K562 (cell line): Measurements from ENCODE around the gene SORCS2. TPM values are rescaled to one million over a fixed set of nuclear protein-coding genes. Genes with fewer than 3 reads are reported as not detected.

Source experiments
- ATAC-seq: fragments of 200-7000 bp; cut with Tn5 transposase; 3 replicates; pipeline ENCODE4 v1.9.1; 2020; ENCODE audit warnings: moderate library complexity
- BruUV-seq: library from RNA; stranded (reverse); fragments of 400-500 nt; replicated peaks from 2 replicates; lab custom pipeline; 2021; lab: Mats Ljungman, UMichigan
- CTCF ChIA-PET: fragments of 300-600 bp; formaldehyde crosslinking; extraction: SDS; loops from one replicate; lab custom pipeline; 2021; ENCODE audit warnings: low intra/inter-chr PET ratio; lab: Yijun Ruan, JAX
- POLR2A ChIA-PET: fragments of 300-600, 350-650 bp; sonication (Branson Sonifier 250); formaldehyde crosslinking; extraction: SDS; loops from one replicate; lab custom pipeline; 2021; ENCODE audit warnings: antibody characterized with exemption, inconsistent platforms; lab: Yijun Ruan, JAX
- DNase-seq, 4 experiments: peaks; one replicate each; pipeline versions ENCODE4 v3.0.0 to v3.0.0-alpha.2; 2011 to 2018; ENCODE audit warnings: low spot score in 3 of 4, mixed read lengths in 3 of 4; ENCODE audit errors: extremely low read depth in 1 of 4
- FAIRE-seq: peaks from 2 replicates; lab custom pipeline; 2011; peaks lifted over from hg19 to GRCh38; lab: Jason Lieb, UNC
- H2AFZ ChIP-seq: 2 replicates; pipeline ENCODE4 v1.6.0; 2011; ENCODE audit warnings: low read depth, low read length, control low read depth, inconsistent platforms
- H3K27ac ChIP-seq: fragments of 200-600 bp; 3 replicates; pipeline ENCODE4 v1.8.0; 2011; ENCODE audit warnings: low read depth, mild to moderate bottlenecking, control low read depth, inconsistent platforms, low read length, moderate library complexity, mixed read lengths; ENCODE audit errors: extremely low read depth
- H3K27me3 ChIP-seq, 2 experiments: fragments of 300-600 bp in 1 of 2; 2 replicates in 1 of 2; 3 replicates in 1 of 2; pipeline versions ENCODE4 v1.6.0 to v1.8.0; 2011; ENCODE audit warnings: inconsistent platforms in 2 of 2, low read length in 2 of 2, mild to moderate bottlenecking in 1 of 2, mixed read lengths in 1 of 2, moderate library complexity in 1 of 2; ENCODE audit not compliant: control insufficient read depth in 2 of 2, insufficient read depth in 2 of 2
- H3K36me3 ChIP-seq: fragments of 300-600 bp; 3 replicates; pipeline ENCODE4 v1.8.0; 2011; ENCODE audit warnings: mild to moderate bottlenecking, low read length, inconsistent platforms; ENCODE audit not compliant: control insufficient read depth, insufficient read depth
- H3K4me1 ChIP-seq, 2 experiments: fragments of 200-600 bp in 1 of 2; replicated peaks in 1 of 2; 2 replicates in 1 of 2; 3 replicates in 1 of 2; pipeline versions ENCODE4 v1.5.1 to v1.8.0; 2011; ENCODE audit warnings: inconsistent platforms in 2 of 2, low read length in 2 of 2, mild to moderate bottlenecking in 1 of 2, mixed read lengths in 1 of 2, moderate library complexity in 1 of 2; ENCODE audit not compliant: control insufficient read depth in 2 of 2, insufficient read depth in 2 of 2
- H3K4me2 ChIP-seq: 2 replicates; pipeline ENCODE4 v1.6.1; 2011; ENCODE audit warnings: low read length, control low read depth, inconsistent platforms, mixed read lengths; ENCODE audit not compliant: insufficient read depth
- H3K4me3 ChIP-seq: fragments of 200-600 bp; sonication (generic), shearing (Covaris generic); 2 replicates; pipeline ENCODE4 v1.5.1; 2016; ENCODE audit warnings: control low read depth, inconsistent platforms
- H3K79me2 ChIP-seq: fragments of 200-600 bp; 3 replicates; pipeline ENCODE4 v1.8.0; 2011; ENCODE audit warnings: low read length, inconsistent platforms; ENCODE audit not compliant: control insufficient read depth, insufficient read depth
- H3K9ac ChIP-seq, 2 experiments: 2 replicates each; pipeline versions ENCODE4 v1.6.0 to v1.6.1; 2011; ENCODE audit warnings: low read depth in 2 of 2, low read length in 2 of 2, control low read depth in 1 of 2, inconsistent platforms in 1 of 2, mild to moderate bottlenecking in 1 of 2, mixed read lengths in 1 of 2; ENCODE audit not compliant: insufficient read depth in 1 of 2
- H3K9me1 ChIP-seq: one replicate; pipeline ENCODE4 v1.6.0; 2011; ENCODE audit warnings: inconsistent platforms, mild to moderate bottlenecking, low read length, moderate library complexity; ENCODE audit not compliant: control insufficient read depth, insufficient read depth
- H3K9me3 ChIP-seq: replicated peaks from 2 replicates; pipeline ENCODE4 v1.5.1; 2011; ENCODE audit warnings: low read depth, low read length, inconsistent platforms; ENCODE audit not compliant: control insufficient read depth, insufficient read depth
- H4K20me1 ChIP-seq: replicated peaks from 2 replicates; pipeline ENCODE4 v1.6.1; 2011; ENCODE audit warnings: low read length, inconsistent platforms, mixed read lengths; ENCODE audit not compliant: control insufficient read depth, insufficient read depth
- GATAD2B ChIP-seq: fragments of 450-650 bp; IDR thresholded peaks from 2 replicates; pipeline ENCODE4 v1.6.1; 2017; ENCODE audit warnings: mild to moderate bottlenecking, borderline replicate concordance
- KLF13 ChIP-seq: fragments of 450-650 bp; IDR thresholded peaks from 2 replicates; pipeline ENCODE4 v1.6.1; 2016; ENCODE audit warnings: missing genetic modification characterization, low read depth, mild to moderate bottlenecking, missing compliant biosample characterization, moderate library complexity, borderline replicate concordance
- MCM5 ChIP-seq: fragments of 450-650 bp; IDR thresholded peaks from 2 replicates; pipeline ENCODE4 v1.6.1; 2016; ENCODE audit warnings: low read depth
- SIN3B ChIP-seq: fragments of 450-650 bp; IDR thresholded peaks from 2 replicates; pipeline ENCODE4 v1.6.1; 2017; ENCODE audit warnings: low read depth, mild to moderate bottlenecking, moderate library complexity
- ZNF408 ChIP-seq: fragments of 250-450 bp; sonication (Bioruptor Pico); IDR thresholded peaks from 2 replicates; pipeline ENCODE4 v1.4.0; 2020; ENCODE audit warnings: low read depth, mild to moderate bottlenecking, moderate library complexity
- WGBS: fragments of 100-300 bp; shearing (Covaris generic); methylation state at CpG from one replicate; pipeline ENCODE4 v1.1.6; 2016; ENCODE audit warnings: low coverage, mixed read lengths; ENCODE audit not compliant: insufficient coverage; ENCODE audit errors: missing lambda C conversion rate; 5-methylcytosine and 5-hydroxymethylcytosine counted together
- in situ Hi-C: fragments of 300-500 bp; cut with MboI; formaldehyde crosslinking; loops from 4 replicates; pipeline ENCODE4 v1.15.0; 2018; ENCODE audit warnings: inconsistent platforms, mixed read lengths
- intact Hi-C: fragments of 100-400 bp; cut with micrococcal nuclease; formaldehyde crosslinking; loops from 2 replicates; pipeline ENCODE4 v1.14.2; 2022
- polyA plus RNA-seq, 8 experiments: library from polyadenylated mRNA; depleted of rRNA in 4 of 8; stranded (reverse) in 5 of 8; unstranded in 3 of 8; fragments of >200 nt; fragmentation: Nextera tagmentation in 2 of 8; fragmentation: Illumina TruSeq in 1 of 8; extraction: Ambion mirVana in 2 of 8; extraction: Trizol in 1 of 8; gene quantifications; 2 replicates each; pipeline versions ENCODE4 v1.2.1 to v1.2.3, GENCODE V29; 2011 to 2014; ENCODE audit warnings: inconsistent platforms in 1 of 8, missing spikeins in 1 of 8
- total RNA-seq, 7 experiments: library from RNA; depleted of rRNA in 6 of 7; stranded (reverse); fragments of >200 nt in 6 of 7; fragmentation: Illumina TruSeq in 2 of 7; extraction: Trizol in 2 of 7; gene quantifications; 2 replicates each; pipeline versions ENCODE4 v1.2.1 to v1.2.3, GENCODE V29; 2011 to 2021; ENCODE audit warnings: low replicate concordance in 1 of 7
- TF ChIP-seq, protein P1 (sequence below): fragments of 450-650 bp; IDR thresholded peaks from 2 replicates; pipeline ENCODE4 v1.6.1; 2016; ENCODE audit warnings: mild to moderate bottlenecking, moderate library complexity
- TF ChIP-seq, protein P2 (sequence below): sonication (generic); formaldehyde crosslinking; IDR thresholded peaks from 2 replicates; pipeline ENCODE4 v1.8.1; 2022; ENCODE audit warnings: missing genetic modification reagents
- TF ChIP-seq, protein P3 (sequence below), 2 experiments: IDR thresholded peaks; 2 replicates each; pipeline ENCODE4 v1.6.1; 2011; ENCODE audit warnings: borderline replicate concordance in 1 of 2, control low read depth in 1 of 2, low read depth in 1 of 2, low read length in 1 of 2, mild to moderate bottlenecking in 1 of 2, mixed read lengths in 1 of 2, moderate library complexity in 1 of 2; ENCODE audit not compliant: insufficient read depth in 1 of 2, insufficient read length in 1 of 2, poor library complexity in 1 of 2, severe bottlenecking in 1 of 2; ENCODE audit errors: extremely low read depth in 1 of 2

SORCS2 gene
- total and polyA plus RNA-seq, 9 of the 15 experiments (the other 6 are each of a cell fraction or from before 2014, with no cell fraction given) = not detected

DNA sequence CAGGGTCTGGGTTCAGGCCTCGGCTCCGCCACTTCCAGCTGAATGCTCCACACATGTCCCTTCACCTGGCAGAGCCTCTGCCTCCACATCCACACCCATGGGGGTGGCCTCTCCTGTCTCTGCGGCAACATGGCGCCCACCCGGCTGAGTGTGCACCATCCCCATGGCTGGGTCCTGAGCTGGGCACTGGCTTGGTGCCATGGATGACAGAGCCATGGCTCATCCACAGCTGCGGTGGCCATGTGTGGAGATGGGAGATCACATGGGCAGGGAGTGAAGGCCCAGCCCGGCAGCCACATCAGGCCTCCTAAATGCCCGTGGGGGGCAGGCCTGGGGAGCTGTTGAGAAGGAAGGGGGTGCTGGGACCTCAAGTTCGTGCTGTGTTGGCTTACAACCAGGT, 533.6 kb downstream of the SORCS2 start:
- Histone ChIP-seq H3K27me3 (peaks cover 5 to 25% of the 10 kb centered on the region in 2 experiments; a peak in 3 of 5 replicates), H3K36me3 (no peaks in the 10 kb centered on the region), H3K4me2 (no peak overlapping the region), H3K9ac (no peak overlapping the region; a peak in 1 of 4 replicates), H3K4me1 (peaks cover 0 to 3% of the 10 kb centered on the region in 2 experiments; a peak in 1 of 5 replicates), H3K79me2 (no peaks in the 10 kb centered on the region), H3K4me3 (no peak overlapping the region), H3K27ac (no peak overlapping the region), H4K20me1 (peaks cover 5% of the 10 kb centered on the region; the same call in 1 of the 2 replicates), H3K9me3 (no peaks in the 10 kb centered on the region), H3K9me1 (no peaks in the 10 kb centered on the region), H2AFZ (no peak overlapping the region)
- CTCF ChIA-PET = no interaction called here
- WGBS = 1% methylated on average over 9 of the region's 9 CpGs
- FAIRE-seq = no peak
- DNase-seq = no peak
- in situ Hi-C loops (no loop called here), intact Hi-C loops (no loop called here)
- no peak for ATAC-seq
- POLR2A ChIA-PET = no interaction called here
- BruUV-seq = no TSS peak
- TF ChIP-seq, protein P1, sequence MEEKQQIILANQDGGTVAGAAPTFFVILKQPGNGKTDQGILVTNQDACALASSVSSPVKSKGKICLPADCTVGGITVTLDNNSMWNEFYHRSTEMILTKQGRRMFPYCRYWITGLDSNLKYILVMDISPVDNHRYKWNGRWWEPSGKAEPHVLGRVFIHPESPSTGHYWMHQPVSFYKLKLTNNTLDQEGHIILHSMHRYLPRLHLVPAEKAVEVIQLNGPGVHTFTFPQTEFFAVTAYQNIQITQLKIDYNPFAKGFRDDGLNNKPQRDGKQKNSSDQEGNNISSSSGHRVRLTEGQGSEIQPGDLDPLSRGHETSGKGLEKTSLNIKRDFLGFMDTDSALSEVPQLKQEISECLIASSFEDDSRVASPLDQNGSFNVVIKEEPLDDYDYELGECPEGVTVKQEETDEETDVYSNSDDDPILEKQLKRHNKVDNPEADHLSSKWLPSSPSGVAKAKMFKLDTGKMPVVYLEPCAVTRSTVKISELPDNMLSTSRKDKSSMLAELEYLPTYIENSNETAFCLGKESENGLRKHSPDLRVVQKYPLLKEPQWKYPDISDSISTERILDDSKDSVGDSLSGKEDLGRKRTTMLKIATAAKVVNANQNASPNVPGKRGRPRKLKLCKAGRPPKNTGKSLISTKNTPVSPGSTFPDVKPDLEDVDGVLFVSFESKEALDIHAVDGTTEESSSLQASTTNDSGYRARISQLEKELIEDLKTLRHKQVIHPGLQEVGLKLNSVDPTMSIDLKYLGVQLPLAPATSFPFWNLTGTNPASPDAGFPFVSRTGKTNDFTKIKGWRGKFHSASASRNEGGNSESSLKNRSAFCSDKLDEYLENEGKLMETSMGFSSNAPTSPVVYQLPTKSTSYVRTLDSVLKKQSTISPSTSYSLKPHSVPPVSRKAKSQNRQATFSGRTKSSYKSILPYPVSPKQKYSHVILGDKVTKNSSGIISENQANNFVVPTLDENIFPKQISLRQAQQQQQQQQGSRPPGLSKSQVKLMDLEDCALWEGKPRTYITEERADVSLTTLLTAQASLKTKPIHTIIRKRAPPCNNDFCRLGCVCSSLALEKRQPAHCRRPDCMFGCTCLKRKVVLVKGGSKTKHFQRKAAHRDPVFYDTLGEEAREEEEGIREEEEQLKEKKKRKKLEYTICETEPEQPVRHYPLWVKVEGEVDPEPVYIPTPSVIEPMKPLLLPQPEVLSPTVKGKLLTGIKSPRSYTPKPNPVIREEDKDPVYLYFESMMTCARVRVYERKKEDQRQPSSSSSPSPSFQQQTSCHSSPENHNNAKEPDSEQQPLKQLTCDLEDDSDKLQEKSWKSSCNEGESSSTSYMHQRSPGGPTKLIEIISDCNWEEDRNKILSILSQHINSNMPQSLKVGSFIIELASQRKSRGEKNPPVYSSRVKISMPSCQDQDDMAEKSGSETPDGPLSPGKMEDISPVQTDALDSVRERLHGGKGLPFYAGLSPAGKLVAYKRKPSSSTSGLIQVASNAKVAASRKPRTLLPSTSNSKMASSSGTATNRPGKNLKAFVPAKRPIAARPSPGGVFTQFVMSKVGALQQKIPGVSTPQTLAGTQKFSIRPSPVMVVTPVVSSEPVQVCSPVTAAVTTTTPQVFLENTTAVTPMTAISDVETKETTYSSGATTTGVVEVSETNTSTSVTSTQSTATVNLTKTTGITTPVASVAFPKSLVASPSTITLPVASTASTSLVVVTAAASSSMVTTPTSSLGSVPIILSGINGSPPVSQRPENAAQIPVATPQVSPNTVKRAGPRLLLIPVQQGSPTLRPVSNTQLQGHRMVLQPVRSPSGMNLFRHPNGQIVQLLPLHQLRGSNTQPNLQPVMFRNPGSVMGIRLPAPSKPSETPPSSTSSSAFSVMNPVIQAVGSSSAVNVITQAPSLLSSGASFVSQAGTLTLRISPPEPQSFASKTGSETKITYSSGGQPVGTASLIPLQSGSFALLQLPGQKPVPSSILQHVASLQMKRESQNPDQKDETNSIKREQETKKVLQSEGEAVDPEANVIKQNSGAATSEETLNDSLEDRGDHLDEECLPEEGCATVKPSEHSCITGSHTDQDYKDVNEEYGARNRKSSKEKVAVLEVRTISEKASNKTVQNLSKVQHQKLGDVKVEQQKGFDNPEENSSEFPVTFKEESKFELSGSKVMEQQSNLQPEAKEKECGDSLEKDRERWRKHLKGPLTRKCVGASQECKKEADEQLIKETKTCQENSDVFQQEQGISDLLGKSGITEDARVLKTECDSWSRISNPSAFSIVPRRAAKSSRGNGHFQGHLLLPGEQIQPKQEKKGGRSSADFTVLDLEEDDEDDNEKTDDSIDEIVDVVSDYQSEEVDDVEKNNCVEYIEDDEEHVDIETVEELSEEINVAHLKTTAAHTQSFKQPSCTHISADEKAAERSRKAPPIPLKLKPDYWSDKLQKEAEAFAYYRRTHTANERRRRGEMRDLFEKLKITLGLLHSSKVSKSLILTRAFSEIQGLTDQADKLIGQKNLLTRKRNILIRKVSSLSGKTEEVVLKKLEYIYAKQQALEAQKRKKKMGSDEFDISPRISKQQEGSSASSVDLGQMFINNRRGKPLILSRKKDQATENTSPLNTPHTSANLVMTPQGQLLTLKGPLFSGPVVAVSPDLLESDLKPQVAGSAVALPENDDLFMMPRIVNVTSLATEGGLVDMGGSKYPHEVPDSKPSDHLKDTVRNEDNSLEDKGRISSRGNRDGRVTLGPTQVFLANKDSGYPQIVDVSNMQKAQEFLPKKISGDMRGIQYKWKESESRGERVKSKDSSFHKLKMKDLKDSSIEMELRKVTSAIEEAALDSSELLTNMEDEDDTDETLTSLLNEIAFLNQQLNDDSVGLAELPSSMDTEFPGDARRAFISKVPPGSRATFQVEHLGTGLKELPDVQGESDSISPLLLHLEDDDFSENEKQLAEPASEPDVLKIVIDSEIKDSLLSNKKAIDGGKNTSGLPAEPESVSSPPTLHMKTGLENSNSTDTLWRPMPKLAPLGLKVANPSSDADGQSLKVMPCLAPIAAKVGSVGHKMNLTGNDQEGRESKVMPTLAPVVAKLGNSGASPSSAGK = no peak
- no peak for TF ChIP-seq ZNF408 (CRISPR knock-in tag)
- no peak for TF ChIP-seq SIN3B
- no peak for TF ChIP-seq GATAD2B
- TF ChIP-seq, protein P2, sequence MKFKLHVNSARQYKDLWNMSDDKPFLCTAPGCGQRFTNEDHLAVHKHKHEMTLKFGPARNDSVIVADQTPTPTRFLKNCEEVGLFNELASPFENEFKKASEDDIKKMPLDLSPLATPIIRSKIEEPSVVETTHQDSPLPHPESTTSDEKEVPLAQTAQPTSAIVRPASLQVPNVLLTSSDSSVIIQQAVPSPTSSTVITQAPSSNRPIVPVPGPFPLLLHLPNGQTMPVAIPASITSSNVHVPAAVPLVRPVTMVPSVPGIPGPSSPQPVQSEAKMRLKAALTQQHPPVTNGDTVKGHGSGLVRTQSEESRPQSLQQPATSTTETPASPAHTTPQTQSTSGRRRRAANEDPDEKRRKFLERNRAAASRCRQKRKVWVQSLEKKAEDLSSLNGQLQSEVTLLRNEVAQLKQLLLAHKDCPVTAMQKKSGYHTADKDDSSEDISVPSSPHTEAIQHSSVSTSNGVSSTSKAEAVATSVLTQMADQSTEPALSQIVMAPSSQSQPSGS (CRISPR knock-in tag) = no peak
- no peak for TF ChIP-seq MCM5
- no peak for TF ChIP-seq KLF13 (tag)
- TF ChIP-seq, protein P3, sequence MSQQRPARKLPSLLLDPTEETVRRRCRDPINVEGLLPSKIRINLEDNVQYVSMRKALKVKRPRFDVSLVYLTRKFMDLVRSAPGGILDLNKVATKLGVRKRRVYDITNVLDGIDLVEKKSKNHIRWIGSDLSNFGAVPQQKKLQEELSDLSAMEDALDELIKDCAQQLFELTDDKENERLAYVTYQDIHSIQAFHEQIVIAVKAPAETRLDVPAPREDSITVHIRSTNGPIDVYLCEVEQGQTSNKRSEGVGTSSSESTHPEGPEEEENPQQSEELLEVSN (IDR thresholded peaks at IDR 0.05; ENCODE audit: borderline replicate concordance in 1 of 2, extremely low read depth in 1 of 2, insufficient read depth in 1 of 2, insufficient read length in 1 of 2, low read depth in 1 of 2, low read length in 1 of 2, poor library complexity in 1 of 2, severe bottlenecking in 1 of 2) = no peak
